ENCODE measurements around the gene NEK6.

NEK6 gene

DNA sequence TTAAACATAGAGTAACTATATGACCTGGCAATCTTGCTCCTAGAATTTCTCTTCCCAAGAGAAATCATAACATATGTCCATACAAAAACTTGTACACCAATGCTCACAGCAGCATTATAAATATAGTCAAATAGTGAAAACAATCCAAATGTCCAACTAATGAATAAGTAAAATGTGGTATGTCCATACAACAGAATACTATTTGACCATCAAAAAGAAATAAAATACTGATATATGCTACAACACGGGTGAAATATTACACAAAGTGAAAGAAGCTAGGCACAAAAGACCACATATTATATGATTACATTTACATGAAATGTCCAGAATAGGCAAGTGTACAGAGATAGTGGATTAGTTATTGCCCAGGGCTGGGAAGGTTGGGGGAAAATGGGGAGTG lies 116.1 kb downstream of the NEK6 start:
- Mint-ChIP-seq H3K36me3 (peaks cover 35% of the 10 kb centered on the region), H3K27ac (no peak overlapping the region)
- ATAC-seq = no peak

DNA sequence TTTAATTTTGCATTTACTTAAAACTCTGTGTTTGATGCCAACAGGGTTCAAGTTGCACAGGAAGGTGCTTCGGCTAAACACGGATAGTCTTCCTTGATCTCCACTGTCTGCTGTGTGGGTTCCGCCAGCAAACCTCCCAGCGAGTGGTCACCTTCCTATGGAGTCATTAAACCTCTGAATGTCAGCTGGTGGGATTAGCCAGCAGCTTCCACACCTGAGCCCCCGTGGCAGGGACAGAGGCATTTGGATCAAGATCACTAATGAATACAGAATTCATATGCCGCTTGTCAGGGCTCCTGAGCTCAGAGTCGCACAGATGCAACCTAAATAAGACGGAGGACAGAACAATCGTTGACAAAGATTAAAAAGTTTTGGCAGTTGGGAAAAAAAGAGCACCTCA lies 118.0 kb downstream of the NEK6 start:
- Mint-ChIP-seq H3K9me3 (no peaks in the 10 kb centered on the region), H3K27ac (no peak overlapping the region), H3K4me3 (no peak overlapping the region), H3K4me1 (peaks cover 28% of the 10 kb centered on the region), H3K36me3 (peaks cover 49% of the 10 kb centered on the region), H3K27me3 (no peaks in the 10 kb centered on the region)
- ATAC-seq = no peak

More for the DNA sequence above, 116.1 kb downstream of the NEK6 start:
- no peaks in the 10 kb centered on the region for H3K27me3 Mint-ChIP-seq
- peaks cover 36% of the 10 kb centered on the region for H3K4me1 Mint-ChIP-seq
- H3K9me3 Mint-ChIP-seq = no peaks in the 10 kb centered on the region
- H3K4me3 Mint-ChIP-seq = no peak overlapping the region

DNA sequence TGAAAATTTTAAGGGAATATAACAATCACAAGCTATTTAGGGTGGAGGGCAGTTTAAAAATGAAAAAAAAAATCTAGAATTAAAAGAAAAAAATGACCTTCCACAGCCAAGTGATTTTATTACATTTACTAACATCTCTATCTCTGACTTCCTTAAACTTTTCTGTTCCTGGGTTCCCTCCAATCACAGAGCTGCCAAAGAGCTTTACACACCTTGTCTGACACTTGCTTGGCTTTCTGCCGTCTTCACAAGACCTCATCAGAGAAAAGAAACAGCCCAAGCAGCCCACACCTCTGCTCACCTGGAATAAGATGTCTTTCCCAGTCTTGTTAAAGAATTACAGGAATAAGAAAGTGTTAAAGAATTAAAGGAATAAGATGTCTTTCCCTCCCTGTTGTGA lies 118.6 kb downstream of the NEK6 start:
- no peak overlapping the region for H3K4me3 Mint-ChIP-seq
- ATAC-seq = no peak
- peaks cover 47% of the 10 kb centered on the region for H3K36me3 Mint-ChIP-seq
- no peak overlapping the region for H3K27ac Mint-ChIP-seq
- H3K27me3 Mint-ChIP-seq = no peaks in the 10 kb centered on the region
- H3K9me3 Mint-ChIP-seq = no peaks in the 10 kb centered on the region
- H3K4me1 Mint-ChIP-seq = peaks cover 25% of the 10 kb centered on the region

DNA sequence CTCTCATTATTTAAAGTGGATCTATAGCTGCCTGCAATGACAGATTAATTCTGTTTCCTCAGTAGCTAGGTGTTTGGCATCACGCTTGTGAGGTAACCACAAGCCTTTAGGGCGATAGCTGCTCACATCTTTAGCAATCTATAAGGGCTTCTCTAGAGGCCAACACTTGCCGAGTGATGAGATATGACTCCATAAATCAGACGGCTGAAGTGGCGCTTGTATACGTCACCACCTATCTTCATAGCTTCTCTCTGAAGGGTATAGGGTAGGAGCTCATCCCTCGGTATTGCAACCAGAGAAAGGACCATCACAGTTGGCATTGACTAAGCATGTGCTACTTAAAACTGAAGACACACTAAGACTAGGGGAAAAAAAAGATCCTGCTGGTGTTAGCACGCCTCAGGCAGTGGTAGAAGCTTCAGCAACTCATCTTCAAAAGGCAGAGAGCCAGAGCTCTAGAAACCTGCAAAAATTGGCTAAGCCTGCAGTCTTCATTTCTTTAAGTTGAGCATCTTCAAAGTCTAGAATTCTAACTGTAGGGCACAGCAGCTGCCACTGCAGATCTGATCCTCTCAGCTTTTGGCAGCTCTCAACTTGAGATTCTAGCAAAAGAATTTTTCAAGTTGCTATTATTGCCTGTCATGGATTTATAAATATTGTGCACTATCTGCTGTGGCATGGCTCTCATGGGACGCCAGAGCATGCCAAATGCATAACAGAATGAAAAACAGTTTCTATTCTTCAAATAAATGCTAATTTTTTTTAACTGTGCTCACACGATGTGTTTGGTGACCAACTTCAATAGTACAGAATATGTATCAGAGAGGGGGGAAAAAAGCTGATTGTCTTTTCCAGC lies 120.0 kb downstream of the NEK6 start:
- no peaks in the 10 kb centered on the region for H3K9me3 Mint-ChIP-seq
- H3K4me3 Mint-ChIP-seq = no peak overlapping the region
- no peak overlapping the region for H3K27ac Mint-ChIP-seq
- H3K27me3 Mint-ChIP-seq = no peaks in the 10 kb centered on the region
- ATAC-seq = no peak
- peaks cover 10% of the 10 kb centered on the region for H3K4me1 Mint-ChIP-seq
- peaks cover 33% of the 10 kb centered on the region for H3K36me3 Mint-ChIP-seq

DNA sequence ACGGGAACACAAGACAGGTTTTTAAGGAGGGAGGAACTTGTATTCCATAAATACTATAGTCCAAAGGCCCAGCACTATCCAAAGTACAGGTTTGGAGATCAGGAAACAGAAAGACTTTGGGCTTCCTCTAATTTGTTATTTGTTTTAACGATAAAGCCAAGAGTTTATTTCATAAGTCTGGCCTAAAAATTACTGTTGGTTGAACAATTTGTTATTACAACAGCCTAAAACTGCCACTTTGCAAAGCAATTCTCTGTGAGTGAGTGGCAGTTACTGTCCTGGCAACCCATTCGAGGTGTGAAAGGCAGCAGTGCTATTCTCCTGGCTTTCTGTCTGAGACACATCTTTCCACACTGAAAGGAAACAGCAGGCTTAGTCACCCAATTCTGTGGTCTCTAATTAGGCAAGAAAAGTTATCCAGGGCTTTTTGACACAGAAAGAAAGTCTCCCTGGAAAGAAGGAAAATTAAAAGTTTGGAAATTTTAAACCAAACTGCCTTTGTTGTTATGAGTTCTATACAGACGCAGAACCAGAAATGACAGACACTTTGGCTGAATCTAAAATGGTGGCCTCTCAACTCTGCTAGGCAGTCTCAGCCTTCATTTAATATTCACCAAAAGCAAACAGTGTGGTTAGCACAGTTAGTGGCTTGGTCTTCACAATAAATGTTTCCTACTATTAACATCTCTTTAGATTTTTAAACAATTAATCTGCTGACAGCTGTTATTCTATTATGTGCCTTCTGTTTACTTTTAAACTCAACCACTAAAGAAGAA lies 123.6 kb downstream of the NEK6 start:
- Mint-ChIP-seq H3K36me3 (peaks cover 26% of the 10 kb centered on the region), H3K27ac (no peak overlapping the region), H3K9me3 (no peaks in the 10 kb centered on the region), H3K27me3 (no peaks in the 10 kb centered on the region), H3K4me3 (no peak overlapping the region), H3K4me1 (peaks cover 9% of the 10 kb centered on the region)
- no peak for ATAC-seq

DNA sequence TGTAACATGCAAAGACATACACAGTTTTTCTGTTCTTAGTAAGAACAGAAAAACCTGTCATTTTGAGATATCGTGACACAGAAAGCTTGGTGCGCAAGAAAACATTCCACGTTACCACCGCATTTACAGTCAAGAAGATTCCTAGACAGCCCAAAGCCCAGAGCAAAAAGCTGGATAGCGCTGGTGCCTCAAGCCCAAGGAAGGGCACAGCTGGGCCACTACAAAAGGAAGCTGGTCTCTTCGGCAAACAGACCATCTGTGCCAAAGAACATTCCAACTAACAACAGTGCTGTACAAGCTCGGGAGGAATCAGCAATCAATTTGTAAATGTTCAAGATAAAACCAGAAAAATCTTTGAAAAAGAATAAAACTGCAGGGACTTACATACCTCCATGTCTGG lies 126.5 kb downstream of the NEK6 start:
- Mint-ChIP-seq H3K9me3 (no peaks in the 10 kb centered on the region), H3K4me1 (peaks cover 23% of the 10 kb centered on the region), H3K27me3 (no peaks in the 10 kb centered on the region), H3K36me3 (peaks cover 25% of the 10 kb centered on the region), H3K4me3 (no peak overlapping the region), H3K27ac (no peak overlapping the region)
- no peak for ATAC-seq

DNA sequence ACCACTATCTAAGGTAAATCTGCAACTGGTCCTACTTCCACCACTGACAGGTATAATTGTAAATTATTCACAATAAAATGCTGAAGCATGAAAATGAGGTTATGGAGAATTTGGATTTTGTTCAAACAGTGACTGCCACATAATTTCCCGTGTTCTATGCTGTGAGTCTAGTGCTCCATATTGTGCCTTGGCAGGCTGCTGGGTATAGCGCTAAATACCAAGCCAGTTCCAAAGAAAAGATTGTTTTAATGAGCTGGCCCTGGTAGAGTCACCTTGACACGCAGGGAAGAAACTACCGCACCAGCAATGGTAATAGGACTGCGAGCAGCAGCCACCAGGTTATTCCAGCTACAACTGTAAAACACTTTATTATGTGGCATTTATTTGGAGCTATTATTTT lies 127.1 kb downstream of the NEK6 start:
- Mint-ChIP-seq H3K4me3 (no peak overlapping the region), H3K9me3 (no peaks in the 10 kb centered on the region), H3K4me1 (peaks cover 28% of the 10 kb centered on the region), H3K27ac (no peak overlapping the region), H3K36me3 (peaks cover 25% of the 10 kb centered on the region), H3K27me3 (no peaks in the 10 kb centered on the region)
- ATAC-seq = no peak

DNA sequence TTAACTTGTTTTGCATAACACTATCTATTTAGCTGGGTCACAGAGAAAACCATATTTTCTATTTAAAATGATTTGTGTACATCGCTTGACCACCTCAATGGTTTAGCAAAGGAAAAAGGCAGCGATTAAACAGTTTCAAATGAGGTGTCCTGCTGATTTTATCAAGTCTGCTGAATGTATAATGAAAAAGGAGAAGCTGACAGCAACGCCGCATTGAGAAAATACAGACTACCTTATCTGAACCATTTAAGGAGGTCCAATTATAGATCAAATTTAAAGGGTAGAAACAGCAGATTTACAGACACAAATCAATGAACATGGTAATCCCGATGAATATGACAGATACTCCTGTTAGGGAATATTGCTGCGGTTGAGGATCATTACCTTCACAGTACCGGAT lies 127.9 kb downstream of the NEK6 start:
- no peak for ATAC-seq
- Mint-ChIP-seq H3K4me1 (peaks cover 34% of the 10 kb centered on the region), H3K27me3 (no peaks in the 10 kb centered on the region), H3K36me3 (peaks cover 19% of the 10 kb centered on the region), H3K27ac (no peak overlapping the region), H3K4me3 (no peak overlapping the region), H3K9me3 (no peaks in the 10 kb centered on the region)

DNA sequence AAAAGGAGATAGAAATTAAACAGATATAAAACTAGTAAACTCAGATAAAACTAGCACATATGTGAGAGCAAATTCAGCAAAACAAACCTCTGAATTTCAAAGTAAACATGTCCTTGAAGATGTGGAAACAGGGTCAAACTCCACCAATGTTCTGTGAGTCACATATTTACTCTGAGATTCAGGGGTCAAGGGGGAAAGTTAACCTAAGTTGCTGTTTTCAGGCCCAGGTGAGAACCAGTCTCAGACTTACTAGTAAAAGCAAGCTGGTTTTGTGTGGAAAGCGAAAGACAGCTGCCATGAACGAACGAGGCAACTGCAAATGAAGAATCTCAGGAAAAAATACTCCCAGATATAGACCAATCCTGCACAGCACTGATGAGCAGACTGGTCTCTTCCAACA lies 128.5 kb downstream of the NEK6 start:
- Mint-ChIP-seq H3K36me3 (peaks cover 19% of the 10 kb centered on the region), H3K9me3 (no peaks in the 10 kb centered on the region), H3K4me3 (no peak overlapping the region), H3K27ac (no peak overlapping the region), H3K27me3 (no peaks in the 10 kb centered on the region), H3K4me1 (peaks cover 34% of the 10 kb centered on the region)
- ATAC-seq = no peak

DNA sequence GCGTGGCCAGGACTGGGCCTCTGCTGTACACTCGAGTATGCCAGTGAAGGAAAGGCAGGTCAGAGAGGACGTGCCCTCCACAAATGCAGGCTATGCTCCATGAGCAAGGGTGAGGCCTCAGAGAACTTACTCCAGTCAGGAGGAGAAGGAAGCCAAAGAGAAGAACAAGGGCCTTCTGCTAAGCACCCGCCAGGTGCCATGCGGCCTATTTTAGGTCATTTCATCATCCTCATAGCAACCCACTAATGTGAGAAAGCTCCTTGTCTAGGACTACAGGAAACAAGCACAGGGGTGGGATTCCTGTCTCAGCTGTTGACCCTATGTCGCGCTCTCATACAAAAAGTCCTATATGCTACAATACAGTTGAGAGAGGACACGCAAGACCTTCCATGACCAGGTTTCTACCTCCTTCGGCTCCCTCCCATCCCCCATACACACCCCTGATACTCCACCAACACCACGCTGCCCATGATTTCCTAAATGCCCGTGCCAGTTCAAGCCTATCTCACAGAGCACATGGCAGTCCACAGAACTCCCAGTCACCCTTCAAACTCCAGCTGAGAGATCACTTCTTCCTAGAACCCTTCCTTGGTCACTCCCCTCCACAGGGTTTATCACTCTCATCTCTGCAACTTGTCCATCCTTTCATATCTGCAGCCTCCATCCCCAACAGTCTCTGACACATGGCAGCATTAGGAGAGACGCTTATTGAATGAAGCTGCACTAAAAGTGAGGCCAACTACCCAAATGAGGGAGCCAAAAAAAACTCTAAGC lies 130.7 kb downstream of the NEK6 start:
- no peak for ATAC-seq
- Mint-ChIP-seq H3K27me3 (no peaks in the 10 kb centered on the region), H3K36me3 (peaks cover 15% of the 10 kb centered on the region), H3K9me3 (no peaks in the 10 kb centered on the region), H3K4me1 (peaks cover 34% of the 10 kb centered on the region), H3K4me3 (no peak overlapping the region), H3K27ac (no peak overlapping the region)

DNA sequence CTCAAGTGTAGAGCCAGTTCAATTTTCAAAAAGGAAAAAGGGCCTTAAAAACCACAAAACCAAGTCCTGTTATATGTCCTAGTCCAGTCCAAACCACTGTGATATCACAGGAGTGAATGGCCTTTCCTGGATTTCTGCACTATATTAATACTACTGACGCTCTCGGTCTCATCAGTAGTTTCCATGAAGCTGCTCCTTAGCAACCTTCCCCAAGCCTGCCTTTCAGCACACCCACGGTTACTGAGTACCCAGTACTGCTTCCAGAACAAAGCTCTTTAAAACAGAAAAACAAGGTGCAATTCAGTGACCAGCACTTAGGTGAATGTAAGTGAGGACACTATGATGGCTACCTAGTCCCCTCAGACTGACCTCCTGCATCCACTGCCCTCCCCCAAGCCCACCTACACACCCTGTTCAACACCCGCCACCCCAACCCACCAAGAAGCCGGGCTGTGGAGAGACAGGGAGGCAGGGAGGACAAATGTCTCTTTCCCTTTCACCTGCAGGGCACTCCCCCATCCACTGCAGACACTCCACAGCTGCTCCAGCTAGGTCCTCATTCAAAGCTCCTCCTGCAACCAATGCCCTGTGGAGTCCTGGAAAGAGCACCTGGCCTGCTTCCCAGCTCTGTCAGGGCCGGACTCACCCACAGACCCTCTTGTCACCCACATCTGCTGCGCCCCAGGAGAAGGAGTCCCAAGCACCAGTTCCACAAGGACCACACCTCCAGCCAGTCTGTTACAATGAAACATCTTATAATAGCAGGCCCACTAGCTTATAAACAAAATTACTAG lies 131.6 kb downstream of the NEK6 start:
- Mint-ChIP-seq H3K27ac (no peak overlapping the region), H3K9me3 (no peaks in the 10 kb centered on the region), H3K4me3 (no peak overlapping the region), H3K27me3 (no peaks in the 10 kb centered on the region), H3K4me1 (peaks cover 40% of the 10 kb centered on the region), H3K36me3 (peaks cover 8% of the 10 kb centered on the region)
- ATAC-seq = no peak

DNA sequence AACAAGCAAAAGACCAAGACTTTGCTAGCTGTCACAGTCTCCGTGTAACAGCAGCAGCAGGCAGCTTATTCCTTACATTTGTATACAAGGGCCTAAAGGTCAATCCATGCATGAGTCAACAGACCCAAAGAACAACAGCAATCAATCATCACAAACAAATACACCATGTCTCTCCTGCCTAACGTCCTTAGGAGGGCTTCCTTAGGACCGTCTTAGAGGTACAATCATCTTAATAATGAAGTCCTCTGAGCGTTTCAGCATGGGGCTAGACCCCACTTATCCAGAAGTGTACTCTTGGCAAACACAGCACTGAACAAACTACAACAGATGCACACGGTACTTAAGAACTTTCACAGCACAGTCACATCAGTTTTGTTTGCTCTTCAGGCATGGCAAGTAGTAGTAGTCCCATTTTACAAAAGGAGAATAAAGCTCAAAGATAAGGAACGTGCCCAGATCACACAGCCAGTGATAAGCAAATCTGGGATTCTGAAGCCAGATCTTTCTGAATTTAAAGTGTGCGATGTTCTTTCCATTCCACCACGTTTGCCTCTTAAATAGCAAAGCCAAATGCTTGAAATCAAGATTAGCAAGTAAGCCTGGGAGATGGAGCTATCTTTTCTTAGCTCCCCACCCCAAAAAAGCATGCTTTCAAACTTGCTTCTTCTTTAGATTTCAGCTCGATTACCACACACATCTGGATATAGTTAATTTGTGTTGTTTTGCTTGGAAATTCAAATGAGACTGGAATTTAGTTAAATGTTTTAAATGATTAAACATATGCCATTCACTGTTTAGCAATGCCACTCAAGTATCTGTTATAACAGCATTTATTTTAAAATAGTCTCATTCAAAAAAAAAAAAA lies 133.3 kb downstream of the NEK6 start:
- Mint-ChIP-seq H3K27ac (no peak overlapping the region), H3K4me3 (no peak overlapping the region), H3K27me3 (no peaks in the 10 kb centered on the region), H3K36me3 (peaks cover 17% of the 10 kb centered on the region), H3K9me3 (no peaks in the 10 kb centered on the region), H3K4me1 (peaks cover 45% of the 10 kb centered on the region)
- ATAC-seq = no peak

DNA sequence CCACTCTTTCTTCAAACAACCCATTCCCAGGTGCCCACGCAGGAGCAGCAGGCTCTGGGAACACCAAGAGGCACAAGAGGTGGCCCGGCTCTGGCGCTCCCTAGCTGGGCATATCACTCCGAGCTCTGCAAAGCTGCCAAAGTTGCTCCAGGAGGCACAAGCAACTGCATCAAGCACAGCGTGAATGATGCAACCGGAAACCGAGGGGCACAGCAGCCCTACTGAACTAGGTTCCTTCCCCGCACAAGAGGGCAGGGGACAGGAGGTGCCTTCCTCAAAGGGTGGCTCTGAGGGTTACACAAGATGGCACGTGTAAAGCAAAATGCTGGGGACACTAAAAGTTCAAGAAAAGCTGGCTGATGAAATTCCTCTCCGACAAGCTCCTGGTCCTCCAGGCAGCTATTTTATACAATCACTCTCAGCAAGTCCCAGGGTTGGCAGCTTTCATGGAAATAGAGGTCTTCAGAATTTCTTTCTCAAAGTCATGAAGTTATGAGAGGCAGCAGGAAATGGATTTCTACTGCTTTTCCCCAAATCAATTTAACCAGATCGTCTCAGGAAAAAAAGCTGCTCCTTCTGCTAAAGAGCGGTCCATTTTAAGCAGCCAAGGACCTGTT lies 134.6 kb downstream of the NEK6 start:
- Mint-ChIP-seq H3K4me1 (peaks cover 46% of the 10 kb centered on the region), H3K27me3 (no peaks in the 10 kb centered on the region), H3K9me3 (no peaks in the 10 kb centered on the region), H3K4me3 (no peak overlapping the region), H3K27ac (no peak overlapping the region), H3K36me3 (peaks cover 22% of the 10 kb centered on the region)
- ATAC-seq = no peak
